HG03439 (cell line): Measurements from ENCODE around the gene PITX1.

Source experiments
- ATAC-seq: cut with Tn5 transposase; IDR thresholded peaks from one replicate; pipeline ENCODE4 v1.9.1; 2021; ENCODE audit warnings: mild to moderate bottlenecking, moderate library complexity; ENCODE audit not compliant: unreplicated experiment

The PITX1 gene

GRCh38 chr5:135030123-135030955 lies 3.7 kb downstream of the PITX1 start:
- ATAC-seq: no peak

- ATAC-seq: no peak
These were observed 4.4 kb downstream of the PITX1 start for GRCh38 chr5:135029477-135030122.

- no peak for ATAC-seq
These were observed 5.1 kb downstream of the PITX1 start for GRCh38 chr5:135028791-135029476.

- no peak for ATAC-seq
These were observed 6.1 kb downstream of the PITX1 start for GRCh38 chr5:135027697-135028615.

GRCh38 chr5:135027266-135027696 lies 6.7 kb downstream of the PITX1 start:
- no peak for ATAC-seq

GRCh38 chr5:135026645-135027265 lies 7.3 kb downstream of the PITX1 start:
- ATAC-seq: no peak

- no peak for ATAC-seq
These were observed 8.0 kb downstream of the PITX1 start for GRCh38 chr5:135025730-135026644.

- ATAC-seq: no peak
These were observed 8.9 kb downstream of the PITX1 start for GRCh38 chr5:135024956-135025729.

- ATAC-seq: no peak
These were observed 13.7 kb downstream of the PITX1 start for GRCh38 chr5:135020111-135020895.

GRCh38 chr5:135019314-135019713 lies 14.7 kb downstream of the PITX1 start:
- no peak for ATAC-seq

- no peak for ATAC-seq
These were observed 15.6 kb downstream of the PITX1 start for GRCh38 chr5:135018457-135018856.

GRCh38 chr5:135016861-135017290 lies 17.2 kb downstream of the PITX1 start:
- ATAC-seq: no peak

GRCh38 chr5:135015942-135016341 lies 18.1 kb downstream of the PITX1 start:
- ATAC-seq: no peak

- no peak for ATAC-seq
These were observed 20.0 kb downstream of the PITX1 start for GRCh38 chr5:135013947-135014570.

- no peak for ATAC-seq
These were observed 20.6 kb downstream of the PITX1 start for GRCh38 chr5:135013445-135013844.

GRCh38 chr5:135012951-135013391 lies 21.1 kb downstream of the PITX1 start:
- ATAC-seq: no peak

GRCh38 chr5:135012033-135012588 lies 21.9 kb downstream of the PITX1 start:
- no peak for ATAC-seq
